ENCODE results near the gene NLRP5. TPM values are rescaled to one million over a fixed set of nuclear protein-coding genes. Genes with fewer than 3 reads are reported as not detected.

Gene NLRP5
- total and polyA plus RNA-seq, 2 of the 4 experiments (the other 2 are of a cell fraction): not detected

DNA sequence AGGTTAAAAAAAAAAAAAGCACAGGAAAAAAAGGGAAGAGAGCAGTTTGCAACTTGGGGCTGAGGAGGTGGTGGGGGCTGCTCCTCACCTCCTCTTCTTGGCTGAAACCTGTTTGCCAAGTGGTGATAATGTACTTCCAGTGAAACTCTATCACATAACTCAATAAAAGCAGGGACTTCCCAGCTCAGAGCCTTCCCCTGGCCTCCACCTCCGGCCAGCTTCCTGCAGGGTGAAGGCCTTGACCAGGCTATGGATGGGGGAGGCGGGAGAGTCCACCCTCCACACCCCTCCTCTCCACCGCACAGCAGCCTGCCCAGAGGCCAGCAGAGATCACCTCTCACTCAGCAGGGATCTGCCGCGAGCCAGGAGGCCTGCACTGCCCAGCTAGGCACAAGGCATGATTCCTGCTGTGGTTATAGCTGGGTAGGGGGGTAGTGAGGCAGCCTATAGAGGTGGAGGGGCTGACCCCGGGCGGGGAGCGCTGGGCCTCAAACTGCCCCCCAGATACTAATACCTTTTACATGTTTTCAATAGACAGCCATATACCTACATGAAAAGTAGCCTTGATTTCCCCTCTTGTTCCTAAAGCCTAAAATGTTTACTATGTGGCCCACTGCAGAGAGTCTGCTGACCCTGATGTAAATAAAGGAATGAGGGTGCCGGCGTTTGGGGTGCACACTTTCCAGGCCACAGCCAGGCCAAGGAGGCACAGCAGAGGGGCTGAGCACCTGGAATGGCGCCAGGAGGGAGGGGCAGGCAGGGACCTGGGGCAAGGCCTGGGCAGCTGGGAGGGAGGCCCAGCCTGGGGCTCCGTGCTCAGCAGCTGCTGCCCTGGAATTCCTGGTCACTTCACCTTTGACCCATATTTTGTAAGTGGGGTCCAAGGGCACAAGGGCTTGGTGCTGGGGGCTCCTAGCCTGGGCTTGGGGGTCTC lies 124.2 kb downstream of the NLRP5 start:
- ChIA-PET CTCF (no interaction called here), POLR2A (ENCODE audit: unreplicated experiment) (no interaction called here)
- Histone ChIP-seq H3K4me2 (ENCODE audit: low read depth, low read length) (peak overlapping the region; percentile 7; the same call in 1 of the 2 replicates), H2AK9ac (replicated peaks; ENCODE audit: low read depth, low read length, poor library complexity) (no peak overlapping the region), H3K4ac (ENCODE audit: low read depth, low read length) (no peak overlapping the region), H4K91ac (ENCODE audit: insufficient read depth, low read depth, low read length) (no peak overlapping the region), H3K79me1 (ENCODE audit: low read depth in 1 of 2, low read length in 2 of 2) (peaks cover 3 to 66% of the 10 kb centered on the region in 2 experiments; a peak in 3 of 4 replicates), H3K27me3 (ENCODE audit: control insufficient read depth, insufficient read depth, low read length) (no peaks in the 10 kb centered on the region), H2BK20ac (ENCODE audit: low read depth, low read length) (no peak overlapping the region), H4K8ac (ENCODE audit: low read depth in 2 of 2, low read length in 2 of 2) (no peak overlapping the region), H3K9me3 (ENCODE audit: control insufficient read depth, insufficient read depth, low read length) (no peaks in the 10 kb centered on the region), H3K4me3 (ENCODE audit: insufficient read depth, low read depth, low read length) (no peak overlapping the region), H4K20me1 (ENCODE audit: insufficient read depth, low read length) (peaks cover 87% of the 10 kb centered on the region), H3K27ac (ENCODE audit: insufficient read depth, low read length) (peak overlapping the region; percentile 26; the same call in 1 of the 2 replicates), H3K36me3 (ENCODE audit: control insufficient read depth, insufficient read depth, low read length) (peaks cover 6% of the 10 kb centered on the region; the same call in 1 of the 2 replicates), H3K9ac (ENCODE audit: low read depth, low read length) (no peak overlapping the region), H2BK120ac (ENCODE audit: low read depth, low read length) (no peak overlapping the region), H2BK15ac (ENCODE audit: low read depth, low read length) (no peak overlapping the region), H3K9me1 (ENCODE audit: insufficient read depth, low read length) (peaks cover 11% of the 10 kb centered on the region), H3K4me1 (ENCODE audit: control insufficient read depth, insufficient read depth, low read length) (peaks cover 27% of the 10 kb centered on the region), H2BK5ac (ENCODE audit: low read depth, low read length, poor library complexity, severe bottlenecking) (peak overlapping the region; percentile 0), H3K56ac (ENCODE audit: extremely low read depth, insufficient read depth, low read length) (no peak overlapping the region), H3K14ac (replicated peaks; ENCODE audit: low read depth, low read length) (no peak overlapping the region), H3K18ac (ENCODE audit: low read depth, low read length) (no peak overlapping the region), H2AK5ac (ENCODE audit: low read depth, low read length) (no peak overlapping the region), H2AFZ (replicated peaks; ENCODE audit: low read length, poor library complexity) (no peak overlapping the region), H3K23ac (ENCODE audit: low read depth, low read length) (no peak overlapping the region), H4K5ac (ENCODE audit: low read depth, low read length) (no peak overlapping the region)
- dilution Hi-C loops (cut with HindIII; ENCODE audit: low sequenced_read_pairs, unreplicated experiment): no loop called here
- BruUV-seq (replicated peaks): no TSS peak
- DNase-seq: peak; percentile 39
- intact Hi-C loops (cut with micrococcal nuclease): no loop called here
- in situ Hi-C loops (cut with MboI; ENCODE audit: low sequenced_read_pairs): no loop called here
- TF ChIP-seq MAFK (IDR thresholded peaks at IDR 0.05; ENCODE audit: low read depth, low read length) (no peak), RCOR1 (IDR thresholded peaks at IDR 0.05; ENCODE audit: insufficient replicate concordance, low read length) (no peak), FOS (IDR thresholded peaks at IDR 0.05; ENCODE audit: low read depth, low read length) (no peak), ELK1 (IDR thresholded peaks at IDR 0.05; ENCODE audit: borderline replicate concordance, low read depth, low read length) (no peak), MXI1 (IDR thresholded peaks at IDR 0.05; ENCODE audit: borderline replicate concordance, low read depth, low read length) (no peak), SMC3 (IDR thresholded peaks at IDR 0.05; ENCODE audit: low read depth, low read length) (no peak)
- no CpG with 5 or more reads among the region's 12 CpGs for WGBS, 2 experiments (ENCODE audit: extremely low coverage in 2 of 2, insufficient read length in 1 of 2)
- peak; percentile 66 for ATAC-seq (ENCODE audit: low read depth)

Small RNA genes within 50 kb of the gene (microRNA-seq; reads per million reads assigned to microRNA genes)
- not detected for gene RF00019 (ENCODE audit: insufficient read depth, insufficient read length)

Small RNA genes within 50 kb of the gene (small RNA-seq; reads per million reads assigned to genes)
- 0 reads per million in 5 experiments for gene RF00019

Other genes starting within 250 kb of the NLRP5 start
- gene NLRP9, start 248.4 kb upstream of the NLRP5 start, total RNA-seq (2012; rRNA removed): not detected in 2 replicates
- gene NLRP9, start 248.4 kb upstream of the NLRP5 start, polyA plus RNA-seq (2012; rRNA removed): not detected in 2 replicates
- gene RFPL4A, start 227.7 kb upstream of the NLRP5 start, total RNA-seq (2012; rRNA removed): not detected in 2 replicates
- gene RFPL4A, start 227.7 kb upstream of the NLRP5 start, polyA plus RNA-seq (2012; rRNA removed): 0.07 TPM in 1 of 2 replicates, not detected in the other
- not detected in 2 replicates for gene RFPL4AL1, start 217.7 kb upstream of the NLRP5 start, total RNA-seq (2012; rRNA removed)
- not detected in 2 replicates for gene RFPL4AL1, start 217.7 kb upstream of the NLRP5 start, polyA plus RNA-seq (2012; rRNA removed)
- not detected in 2 replicates for gene NLRP11, start 154.8 kb upstream of the NLRP5 start, total RNA-seq (2012; rRNA removed)
- not detected in 2 replicates for gene NLRP11, start 154.8 kb upstream of the NLRP5 start, polyA plus RNA-seq (2012; rRNA removed)
- gene NLRP4, start 150.2 kb upstream of the NLRP5 start, total RNA-seq (2012; rRNA removed): not detected in 2 replicates
- not detected in 2 replicates for gene NLRP4, start 150.2 kb upstream of the NLRP5 start, polyA plus RNA-seq (2012; rRNA removed)
- gene NLRP13, start 54.4 kb upstream of the NLRP5 start, total RNA-seq (2012; rRNA removed): not detected in 2 replicates
- gene NLRP13, start 54.4 kb upstream of the NLRP5 start, polyA plus RNA-seq (2012; rRNA removed): not detected in 2 replicates
- not detected in 2 replicates for gene NLRP8, start 38.9 kb upstream of the NLRP5 start, total RNA-seq (2012; rRNA removed)
- gene NLRP8, start 38.9 kb upstream of the NLRP5 start, polyA plus RNA-seq (2012; rRNA removed): not detected in 2 replicates
- 4.8 and 5.6 TPM in 2 replicates for gene ZNF787, start 134.5 kb downstream of the NLRP5 start, total RNA-seq (2012; rRNA removed)
- gene ZNF787, start 134.5 kb downstream of the NLRP5 start, polyA plus RNA-seq (2012; rRNA removed): 11.2 and 17.7 TPM in 2 replicates
- gene ZNF444, start 154.5 kb downstream of the NLRP5 start, total RNA-seq (2012; rRNA removed): 2.5 and 3.3 TPM in 2 replicates
- gene ZNF444, start 154.5 kb downstream of the NLRP5 start, polyA plus RNA-seq (2012; rRNA removed): 20.3 and 25.2 TPM in 2 replicates
- not detected in 2 replicates for gene GALP, start 189.2 kb downstream of the NLRP5 start, total RNA-seq (2012; rRNA removed)
- gene GALP, start 189.2 kb downstream of the NLRP5 start, polyA plus RNA-seq (2012; rRNA removed): not detected in 2 replicates
- gene ZSCAN5B, start 211.0 kb downstream of the NLRP5 start, total RNA-seq (2012; rRNA removed): not detected in 2 replicates
- not detected in 2 replicates for gene ZSCAN5B, start 211.0 kb downstream of the NLRP5 start, polyA plus RNA-seq (2012; rRNA removed)
- not detected in 2 replicates for gene ZSCAN5C, start 215.5 kb downstream of the NLRP5 start, total RNA-seq (2012; rRNA removed)
- not detected in 2 replicates for gene ZSCAN5C, start 215.5 kb downstream of the NLRP5 start, polyA plus RNA-seq (2012; rRNA removed)